ENCODE results near the gene PHB1. TPM values are rescaled to one million over a fixed set of nuclear protein-coding genes. Genes with fewer than 3 reads are reported as not detected.

Gene PHB1
- total RNA-seq, 1 experiment from 2014 or later = 325 TPM

DNA sequence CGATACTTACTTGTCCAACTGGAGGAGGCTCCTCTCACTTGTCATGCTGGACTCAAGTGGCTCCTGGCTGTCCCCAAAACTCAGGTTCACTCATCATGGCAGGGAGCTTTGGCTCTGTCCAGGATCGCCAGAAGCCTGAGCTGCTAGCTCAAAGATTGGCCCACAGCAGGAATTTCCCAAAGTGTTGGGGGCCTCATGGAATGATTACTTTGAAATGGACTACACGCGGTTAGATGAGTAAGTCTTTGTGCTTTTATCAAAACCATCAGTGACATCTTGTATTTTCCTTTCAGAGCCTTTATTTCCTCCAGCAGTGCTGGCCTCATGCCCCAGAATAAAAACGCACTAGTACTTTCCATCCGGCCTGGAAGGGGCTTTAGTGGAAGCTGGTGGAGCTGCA lies 29.2 kb upstream of the PHB1 start:
- no peak overlapping the region for H3K27ac ChIP-seq (ENCODE audit: insufficient read length, low read depth, low read length)
- TF ChIP-seq CTCF (conservative IDR thresholded peaks at IDR 0.05) = no peak
- Mint-ChIP-seq H3K4me1 (peaks cover 28 to 29% of the 10 kb centered on the region in 2 experiments), H3K27me3 (ENCODE audit: low read depth) (peaks cover 49% of the 10 kb centered on the region), H3K4me3 (no peak overlapping the region), H3K36me3 (ENCODE audit: insufficient read depth in 1 of 3, low read depth in 3 of 3) (no peaks in the 10 kb centered on the region), H3K27ac (no peak overlapping the region), H3K9me3 (no peaks in the 10 kb centered on the region)
- no peak overlapping the region for H3K4me2 ChIP-seq (ENCODE audit: insufficient read depth, insufficient read length, low read length)
- no peak overlapping the region for H3K14ac ChIP-seq (ENCODE audit: insufficient read depth, low read length)
- no peak for DNase-seq
- H3K79me2 ChIP-seq (ENCODE audit: insufficient read depth, low read length) = no peaks in the 10 kb centered on the region
- no peak overlapping the region for H4K5ac ChIP-seq (ENCODE audit: insufficient read length, low read depth, low read length)
- H3K79me1 ChIP-seq (ENCODE audit: insufficient read depth, low read depth, low read length, poor library complexity, severe bottlenecking) = no peaks in the 10 kb centered on the region
- H2BK12ac ChIP-seq (ENCODE audit: insufficient read length, low read depth, low read length) = no peak overlapping the region
- no peaks in the 10 kb centered on the region; the same call in 1 of the 2 replicates for H3K4me1 ChIP-seq (ENCODE audit: insufficient read depth, low read length)
- H2BK120ac ChIP-seq (ENCODE audit: low read depth, low read length, poor library complexity, severe bottlenecking) = no peak overlapping the region
- H3K23ac ChIP-seq (ENCODE audit: insufficient read length, low read depth, low read length) = no peak overlapping the region
- no CpG with 5 or more reads among the region's 6 CpGs for WGBS (ENCODE audit: extremely low coverage, insufficient read length, low lambda C conversion rate)
- no peak overlapping the region for H3K18ac ChIP-seq (ENCODE audit: insufficient read length, low read depth, low read length)
- no peak overlapping the region for H3K56ac ChIP-seq (ENCODE audit: insufficient read length, low read depth, low read length)
- no peak overlapping the region for H3T11ph ChIP-seq (ENCODE audit: low read length)
- H4K91ac ChIP-seq (ENCODE audit: insufficient read length, low read depth, low read length) = no peak overlapping the region
- no peak overlapping the region for H3K4ac ChIP-seq (ENCODE audit: low read depth, low read length)
- no peak overlapping the region for H2BK20ac ChIP-seq (ENCODE audit: low read depth, low read length, poor library complexity, severe bottlenecking)
- no peaks in the 10 kb centered on the region for H4K20me1 ChIP-seq (ENCODE audit: control insufficient read depth, insufficient read depth, insufficient read length)
- H4K8ac ChIP-seq (replicated peaks; ENCODE audit: insufficient read length, low read depth, low read length) = no peak overlapping the region
- no peaks in the 10 kb centered on the region for H3K27me3 ChIP-seq (ENCODE audit: insufficient read depth, low read length)
- no peak overlapping the region for H2BK5ac ChIP-seq (ENCODE audit: insufficient read length, low read length)
- peaks cover 2% of the 10 kb centered on the region for H3K23me2 ChIP-seq (ENCODE audit: insufficient read length, low read depth, low read length, poor library complexity, severe bottlenecking)
- no peak overlapping the region for H2AK5ac ChIP-seq (ENCODE audit: insufficient read length, low read length)
- no peak overlapping the region for H2BK15ac ChIP-seq (ENCODE audit: low read depth, low read length)
- no peaks in the 10 kb centered on the region for H3K9me3 ChIP-seq (ENCODE audit: control insufficient read depth, low read depth, low read length)
- no peak overlapping the region for H3K9ac ChIP-seq (ENCODE audit: extremely low read depth, insufficient read length, low read length)
- no peak overlapping the region for H2AFZ ChIP-seq (ENCODE audit: low read length)

Data from H9 (cell line).